Parathyroid adenoma (tissue), 2 donors: ENCODE data around the gene ACP4.

Experiments used
- H2AFZ ChIP-seq: fragments of 300-600 bp; sonication (generic); one replicate; pipeline ENCODE4 v1.7.0; 2017; ENCODE audit warnings: antibody characterized with exemption, mild to moderate bottlenecking
- H3K27ac ChIP-seq: fragments of 300-600 bp; sonication (generic); one replicate; pipeline ENCODE4 v1.7.0; 2017
- H3K27me3 ChIP-seq: fragments of 300-600 bp; sonication (generic); one replicate; pipeline ENCODE4 v1.7.0; 2017; ENCODE audit warnings: low read length; ENCODE audit not compliant: control insufficient read depth, insufficient read depth
- H3K36me3 ChIP-seq: fragments of 300-600 bp; sonication (generic); one replicate; pipeline ENCODE4 v1.7.0; 2017; ENCODE audit warnings: low read length; ENCODE audit not compliant: control insufficient read depth, insufficient read depth
- H3K4me1 ChIP-seq: fragments of 300-600 bp; sonication (generic); one replicate; pipeline ENCODE4 v1.7.0; 2017; ENCODE audit warnings: control low read depth
- H3K4me2 ChIP-seq: fragments of 300-600 bp; sonication (generic); one replicate; pipeline ENCODE4 v1.7.0; 2017; ENCODE audit warnings: low read length
- H3K4me3 ChIP-seq: fragments of 300-600 bp; sonication (generic); one replicate; pipeline ENCODE4 v1.7.0; 2017; ENCODE audit warnings: low read depth, low read length
- H3K79me2 ChIP-seq: fragments of 300-600 bp; sonication (generic); one replicate; pipeline ENCODE4 v1.7.0; 2017; ENCODE audit warnings: control low read depth
- H3K9ac ChIP-seq: fragments of 300-600 bp; sonication (generic); one replicate; pipeline ENCODE4 v1.7.0; 2017; ENCODE audit warnings: mild to moderate bottlenecking
- H3K9me3 ChIP-seq: fragments of 300-600 bp; sonication (generic); one replicate; pipeline ENCODE4 v1.7.0; 2017; ENCODE audit warnings: low read length; ENCODE audit not compliant: control insufficient read depth
- CTCF ChIP-seq: fragments of 300-600 bp; sonication (generic); IDR thresholded peaks from one replicate; pipeline ENCODE4 v1.7.0; 2017; ENCODE audit warnings: antibody characterized with exemption, mild to moderate bottlenecking
- donor health status: primary hyperparathyroidism.

Gene ACP4

GRCh38 chr19:50831026-50831396 is 40.8 kb downstream of the ACP4 start:
- Histone ChIP-seq H3K27me3 (no peaks in the 10 kb centered on the region), H3K4me1 (no peaks in the 10 kb centered on the region)

GRCh38 chr19:50832666-50833065 is 42.5 kb downstream of the ACP4 start:
- H3K4me1 ChIP-seq, result no peaks in the 10 kb centered on the region
- TF ChIP-seq CTCF, result no peak
- no peaks in the 10 kb centered on the region for H3K79me2 ChIP-seq
- H3K27me3 ChIP-seq, result no peaks in the 10 kb centered on the region
- no peak overlapping the region for H2AFZ ChIP-seq
- H3K9ac ChIP-seq, result no peak overlapping the region
- H3K27ac ChIP-seq, result no peak overlapping the region
- no peaks in the 10 kb centered on the region for H3K9me3 ChIP-seq
- no peak overlapping the region for H3K4me2 ChIP-seq
- H3K36me3 ChIP-seq, result no peaks in the 10 kb centered on the region
- no peak overlapping the region for H3K4me3 ChIP-seq

More at GRCh38 chr19:50831026-50831396, 40.8 kb downstream of the ACP4 start:
- TF ChIP-seq CTCF, result no peak
- Histone ChIP-seq H3K4me3 (no peak overlapping the region), H3K4me2 (no peak overlapping the region), H3K27ac (no peak overlapping the region), H3K9ac (no peak overlapping the region), H3K9me3 (no peaks in the 10 kb centered on the region), H3K36me3 (no peaks in the 10 kb centered on the region), H3K79me2 (no peaks in the 10 kb centered on the region), H2AFZ (no peak overlapping the region)

- H2AFZ ChIP-seq, result no peak within 1 kb of the TSS
- H3K79me2 ChIP-seq, result no peaks in the 10 kb centered on the region
- no peak for TF ChIP-seq CTCF
- H3K27ac ChIP-seq, result no peak within 1 kb of the TSS
- no peak within 1 kb of the TSS for H3K4me3 ChIP-seq
- no peaks in the 10 kb centered on the region for H3K9me3 ChIP-seq
- no peak within 1 kb of the TSS for H3K9ac ChIP-seq
- H3K4me1 ChIP-seq, result no peaks in the 10 kb centered on the region
- H3K27me3 ChIP-seq, result no peaks in the 10 kb centered on the region
- no peaks in the 10 kb centered on the region for H3K36me3 ChIP-seq
- H3K4me2 ChIP-seq, result no peak within 1 kb of the TSS
Measured at GRCh38 chr19:50833117-50833801, 43.0 kb downstream of the ACP4 start, which contains the start of gene KLK15. TSS of gene KLK15 (minus strand) at chr19:50833574. CDS start at chr19:50831492, 2,082 bp downstream.

GRCh38 chr19:50833802-50834167 is 43.6 kb downstream of the ACP4 start:
- no peak overlapping the region for H3K9ac ChIP-seq
- H3K27ac ChIP-seq, result no peak overlapping the region
- H3K79me2 ChIP-seq, result no peaks in the 10 kb centered on the region
- H3K4me2 ChIP-seq, result no peak overlapping the region
- no peak overlapping the region for H3K4me3 ChIP-seq
- H3K27me3 ChIP-seq, result no peaks in the 10 kb centered on the region
- no peaks in the 10 kb centered on the region for H3K9me3 ChIP-seq
- no peaks in the 10 kb centered on the region for H3K4me1 ChIP-seq
- no peaks in the 10 kb centered on the region for H3K36me3 ChIP-seq
- H2AFZ ChIP-seq, result no peak overlapping the region
- no peak for TF ChIP-seq CTCF
